B cell (primary cell): ENCODE measurements around the gene MAP7.

Experiments used
- EZH2 ChIP-seq: IDR thresholded peaks from 2 replicates; pipeline ENCODE4 v1.6.1; 2012; ENCODE audit warnings: borderline replicate concordance, low read depth, mild to moderate bottlenecking, moderate library complexity, low read length; ENCODE audit not compliant: insufficient read depth, poor library complexity, severe bottlenecking
- TF ChIP-seq, protein P1 (sequence below): fragments of 200-600 bp; IDR thresholded peaks from one replicate; pipeline ENCODE4 v1.8.0; 2022; ENCODE audit warnings: antibody characterized with exemption, mild to moderate bottlenecking

DNA sequence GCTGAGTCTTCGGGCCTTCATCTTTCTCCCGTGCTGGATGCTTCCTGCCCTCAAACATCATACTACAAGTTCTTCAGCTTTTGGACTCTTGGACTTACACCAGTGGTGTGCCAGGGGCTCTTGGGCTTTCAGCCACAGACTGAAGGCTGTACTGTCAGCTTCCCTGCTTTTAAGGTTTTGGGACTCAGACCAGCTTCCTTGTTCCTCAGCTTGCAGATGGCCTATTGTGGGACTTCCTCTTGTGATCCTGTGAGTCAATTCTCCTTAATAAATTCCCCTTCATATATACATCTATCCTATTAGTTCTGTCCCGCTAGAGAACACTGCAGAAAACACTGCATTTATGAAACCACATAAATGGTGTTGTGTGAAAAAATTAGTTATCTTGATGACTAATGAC, 246.7 kb downstream of the MAP7 start:
- TF ChIP-seq, protein P1, sequence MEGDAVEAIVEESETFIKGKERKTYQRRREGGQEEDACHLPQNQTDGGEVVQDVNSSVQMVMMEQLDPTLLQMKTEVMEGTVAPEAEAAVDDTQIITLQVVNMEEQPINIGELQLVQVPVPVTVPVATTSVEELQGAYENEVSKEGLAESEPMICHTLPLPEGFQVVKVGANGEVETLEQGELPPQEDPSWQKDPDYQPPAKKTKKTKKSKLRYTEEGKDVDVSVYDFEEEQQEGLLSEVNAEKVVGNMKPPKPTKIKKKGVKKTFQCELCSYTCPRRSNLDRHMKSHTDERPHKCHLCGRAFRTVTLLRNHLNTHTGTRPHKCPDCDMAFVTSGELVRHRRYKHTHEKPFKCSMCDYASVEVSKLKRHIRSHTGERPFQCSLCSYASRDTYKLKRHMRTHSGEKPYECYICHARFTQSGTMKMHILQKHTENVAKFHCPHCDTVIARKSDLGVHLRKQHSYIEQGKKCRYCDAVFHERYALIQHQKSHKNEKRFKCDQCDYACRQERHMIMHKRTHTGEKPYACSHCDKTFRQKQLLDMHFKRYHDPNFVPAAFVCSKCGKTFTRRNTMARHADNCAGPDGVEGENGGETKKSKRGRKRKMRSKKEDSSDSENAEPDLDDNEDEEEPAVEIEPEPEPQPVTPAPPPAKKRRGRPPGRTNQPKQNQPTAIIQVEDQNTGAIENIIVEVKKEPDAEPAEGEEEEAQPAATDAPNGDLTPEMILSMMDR, result no peak
- TF ChIP-seq EZH2, result no peak
